Measurements from ENCODE around the gene TIE1.

DNA sequence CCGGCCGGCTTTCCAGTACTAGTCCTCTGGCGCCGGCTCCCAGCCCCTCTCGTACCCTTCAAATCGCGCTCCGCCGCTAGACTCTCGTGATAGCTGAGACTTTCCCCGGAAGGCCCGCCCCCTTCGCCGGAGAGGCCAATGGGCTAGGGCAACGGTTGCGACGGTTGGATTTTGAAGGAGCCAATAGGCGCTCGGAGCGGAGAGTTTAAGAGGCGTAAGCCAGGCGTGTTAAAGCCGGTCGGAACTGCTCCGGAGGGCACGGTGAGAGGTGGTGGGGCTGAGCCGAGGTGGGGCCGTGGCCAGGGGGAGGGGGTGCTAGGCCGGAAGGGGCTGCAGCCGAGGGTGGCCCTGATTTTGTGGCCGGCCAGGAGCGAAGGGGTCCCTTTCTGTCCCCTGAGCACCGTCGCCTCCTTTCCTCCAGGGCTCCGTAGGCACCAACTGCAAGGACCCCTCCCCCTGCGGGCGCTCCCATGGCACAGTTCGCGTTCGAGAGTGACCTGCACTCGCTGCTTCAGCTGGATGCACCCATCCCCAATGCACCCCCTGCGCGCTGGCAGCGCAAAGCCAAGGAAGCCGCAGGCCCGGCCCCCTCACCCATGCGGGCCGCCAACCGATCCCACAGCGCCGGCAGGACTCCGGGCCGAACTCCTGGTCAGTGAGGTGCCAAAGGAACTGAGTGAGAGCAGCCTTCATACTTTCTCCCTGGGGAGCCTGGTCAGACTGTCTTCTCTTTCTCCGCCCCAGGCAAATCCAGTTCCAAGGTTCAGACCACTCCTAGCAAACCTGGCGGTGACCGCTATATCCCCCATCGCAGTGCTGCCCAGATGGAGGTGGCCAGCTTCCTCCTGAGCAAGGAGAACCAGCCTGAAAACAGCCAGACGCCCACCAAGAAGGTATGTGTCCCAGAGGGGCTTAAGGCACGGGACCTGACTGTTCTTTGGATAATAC, 58.2 kb downstream of the TIE1 start, which contains the start of gene CDC20:
- TF ChIP-seq, protein P1, sequence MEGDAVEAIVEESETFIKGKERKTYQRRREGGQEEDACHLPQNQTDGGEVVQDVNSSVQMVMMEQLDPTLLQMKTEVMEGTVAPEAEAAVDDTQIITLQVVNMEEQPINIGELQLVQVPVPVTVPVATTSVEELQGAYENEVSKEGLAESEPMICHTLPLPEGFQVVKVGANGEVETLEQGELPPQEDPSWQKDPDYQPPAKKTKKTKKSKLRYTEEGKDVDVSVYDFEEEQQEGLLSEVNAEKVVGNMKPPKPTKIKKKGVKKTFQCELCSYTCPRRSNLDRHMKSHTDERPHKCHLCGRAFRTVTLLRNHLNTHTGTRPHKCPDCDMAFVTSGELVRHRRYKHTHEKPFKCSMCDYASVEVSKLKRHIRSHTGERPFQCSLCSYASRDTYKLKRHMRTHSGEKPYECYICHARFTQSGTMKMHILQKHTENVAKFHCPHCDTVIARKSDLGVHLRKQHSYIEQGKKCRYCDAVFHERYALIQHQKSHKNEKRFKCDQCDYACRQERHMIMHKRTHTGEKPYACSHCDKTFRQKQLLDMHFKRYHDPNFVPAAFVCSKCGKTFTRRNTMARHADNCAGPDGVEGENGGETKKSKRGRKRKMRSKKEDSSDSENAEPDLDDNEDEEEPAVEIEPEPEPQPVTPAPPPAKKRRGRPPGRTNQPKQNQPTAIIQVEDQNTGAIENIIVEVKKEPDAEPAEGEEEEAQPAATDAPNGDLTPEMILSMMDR (IDR thresholded peaks at IDR 0.05), result no peak
- no peak for TF ChIP-seq POLR2A (IDR thresholded peaks at IDR 0.05)
